ENCODE data around the gene CCDC102A. TPM values are rescaled to one million over a fixed set of nuclear protein-coding genes. Genes with fewer than 3 reads are reported as not detected.

Gene CCDC102A
- total RNA-seq, 2 donors from 2014 or later: 22.5 to 26.8 TPM

- DNase-seq (ENCODE audit: low spot score): no peak
- Histone ChIP-seq H3K27ac (no peak overlapping the region), H3K4me1 (replicated peaks) (no peaks in the 10 kb centered on the region), H3K9me3 (no peaks in the 10 kb centered on the region), H3K36me3 (no peaks in the 10 kb centered on the region), H3K27me3 (replicated peaks; ENCODE audit: insufficient read depth) (no peaks in the 10 kb centered on the region), H3K4me3 (no peak overlapping the region)
- intact Hi-C loops (cut with DNase I): no loop called here
- TF ChIP-seq POLR2AphosphoS5 (IDR thresholded peaks at IDR 0.05) (no peak), CTCF (IDR thresholded peaks at IDR 0.05) (no peak), POLR2A (IDR thresholded peaks at IDR 0.05) (no peak)
- 89% methylated on average over 4 of the region's 4 CpGs for WGBS
Measured at GRCh38 chr16:57544124-57544653, 7.8 kb upstream of the CCDC102A start.

DNA sequence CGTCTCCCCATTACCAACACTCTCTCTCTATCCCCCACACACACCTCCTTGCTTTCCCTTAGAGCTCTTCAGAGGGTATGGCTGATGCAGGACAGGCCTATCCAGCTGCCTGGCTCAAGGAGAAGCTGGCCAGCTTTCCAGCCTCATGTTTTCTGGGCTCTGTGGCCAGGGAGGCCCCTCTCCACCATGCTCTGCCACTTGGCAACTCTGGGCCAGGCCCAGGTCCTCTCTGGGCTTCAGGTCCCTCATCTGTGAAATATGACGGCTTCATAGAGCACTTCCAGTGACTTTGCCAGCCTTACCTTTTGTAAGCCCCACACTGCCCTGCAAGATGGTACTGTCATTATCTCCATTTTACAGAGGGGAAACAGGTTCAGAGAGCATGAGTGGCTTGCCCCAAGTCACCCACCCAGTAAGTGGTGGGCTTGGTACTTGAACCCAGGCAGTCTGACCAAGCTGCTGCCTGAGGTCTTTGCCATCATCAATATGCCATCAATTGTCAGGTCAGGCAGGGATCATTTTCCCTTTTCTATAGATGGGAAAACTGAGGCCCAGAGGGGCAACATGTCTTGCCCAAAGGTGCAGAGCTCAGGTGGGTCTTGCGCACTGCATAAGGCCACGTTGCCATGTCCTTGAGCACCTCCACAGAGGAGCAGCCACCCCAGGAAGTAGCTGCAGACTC lies 5.5 kb upstream of the CCDC102A start:
- Histone ChIP-seq H3K27ac (no peak overlapping the region), H3K9me3 (no peaks in the 10 kb centered on the region), H3K27me3 (replicated peaks; ENCODE audit: insufficient read depth) (no peaks in the 10 kb centered on the region), H3K4me3 (no peak overlapping the region), H3K4me1 (replicated peaks) (no peaks in the 10 kb centered on the region), H3K36me3 (no peaks in the 10 kb centered on the region)
- intact Hi-C loops (cut with DNase I): no loop called here
- TF ChIP-seq POLR2AphosphoS5 (IDR thresholded peaks at IDR 0.05) (no peak), CTCF (IDR thresholded peaks at IDR 0.05) (no peak), POLR2A (IDR thresholded peaks at IDR 0.05) (no peak)
- WGBS: 74% methylated on average over 4 of the region's 4 CpGs
- DNase-seq (ENCODE audit: low spot score): no peak

- H3K27ac ChIP-seq: no peak overlapping the region
- TF ChIP-seq POLR2AphosphoS5 (IDR thresholded peaks at IDR 0.05) (no peak), CTCF (IDR thresholded peaks at IDR 0.05) (no peak), POLR2A (IDR thresholded peaks at IDR 0.05) (no peak)
- H3K9me3 ChIP-seq: no peaks in the 10 kb centered on the region
- H3K36me3 ChIP-seq: no peaks in the 10 kb centered on the region
- intact Hi-C loops (cut with DNase I): no loop called here
- H3K27me3 ChIP-seq (replicated peaks; ENCODE audit: insufficient read depth): no peaks in the 10 kb centered on the region
- DNase-seq (ENCODE audit: low spot score): no peak
- no peak overlapping the region for H3K4me3 ChIP-seq
- H3K4me1 ChIP-seq (replicated peaks): no peaks in the 10 kb centered on the region
- 62% methylated on average over 12 of the region's 12 CpGs for WGBS
Measured at GRCh38 chr16:57540906-57541753, 4.8 kb upstream of the CCDC102A start.

DNA sequence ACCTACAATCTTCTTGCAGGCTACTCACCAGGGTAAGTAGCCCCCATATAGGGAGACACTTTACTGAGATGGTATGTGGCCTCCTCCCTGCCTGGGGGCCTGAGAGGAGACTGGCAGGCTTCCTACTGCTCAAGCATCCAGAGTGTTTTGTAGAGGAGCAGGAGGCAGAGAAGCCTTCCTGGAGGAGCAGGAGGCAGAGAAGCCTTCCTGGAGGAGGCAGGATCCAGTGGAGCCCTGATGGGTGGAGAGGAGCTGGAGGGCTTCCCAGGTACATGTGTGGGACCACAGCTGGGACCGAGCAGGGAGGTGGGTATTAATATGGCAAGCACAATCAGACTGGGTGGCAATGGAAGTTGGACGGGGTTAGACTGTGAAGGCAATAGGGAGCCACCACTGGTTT lies 4.0 kb upstream of the CCDC102A start:
- 85% methylated on average over 2 of the region's 2 CpGs for WGBS
- H3K27ac ChIP-seq: no peak overlapping the region
- H3K36me3 ChIP-seq: no peaks in the 10 kb centered on the region
- H3K27me3 ChIP-seq (replicated peaks; ENCODE audit: insufficient read depth): no peaks in the 10 kb centered on the region
- H3K4me3 ChIP-seq: no peak overlapping the region
- H3K9me3 ChIP-seq: no peaks in the 10 kb centered on the region
- DNase-seq (ENCODE audit: low spot score): no peak
- H3K4me1 ChIP-seq (replicated peaks): no peaks in the 10 kb centered on the region
- intact Hi-C loops (cut with DNase I): no loop called here
- TF ChIP-seq POLR2AphosphoS5 (IDR thresholded peaks at IDR 0.05): no peak
- TF ChIP-seq CTCF (IDR thresholded peaks at IDR 0.05): no peak
- no peak for TF ChIP-seq POLR2A (IDR thresholded peaks at IDR 0.05)
